ENCODE results near the gene UBE2D2.

- TF ChIP-seq CTCF (IDR thresholded peaks at IDR 0.05), result no peak
- TF ChIP-seq POLR2AphosphoS5 (IDR thresholded peaks at IDR 0.05), result no peak
Measured at GRCh38 chr5:139575313-139575646, 14.1 kb downstream of the UBE2D2 start.

All from esophagus muscularis mucosa (tissue), 3 donors.